GM21723 (cell line): Measurements from ENCODE around the gene GNB5.

Source experiments
- ATAC-seq: cut with Tn5 transposase; IDR thresholded peaks from one replicate; pipeline ENCODE4 v1.9.1; 2021; ENCODE audit warnings: mild to moderate bottlenecking, moderate library complexity; ENCODE audit not compliant: unreplicated experiment

The GNB5 gene

DNA sequence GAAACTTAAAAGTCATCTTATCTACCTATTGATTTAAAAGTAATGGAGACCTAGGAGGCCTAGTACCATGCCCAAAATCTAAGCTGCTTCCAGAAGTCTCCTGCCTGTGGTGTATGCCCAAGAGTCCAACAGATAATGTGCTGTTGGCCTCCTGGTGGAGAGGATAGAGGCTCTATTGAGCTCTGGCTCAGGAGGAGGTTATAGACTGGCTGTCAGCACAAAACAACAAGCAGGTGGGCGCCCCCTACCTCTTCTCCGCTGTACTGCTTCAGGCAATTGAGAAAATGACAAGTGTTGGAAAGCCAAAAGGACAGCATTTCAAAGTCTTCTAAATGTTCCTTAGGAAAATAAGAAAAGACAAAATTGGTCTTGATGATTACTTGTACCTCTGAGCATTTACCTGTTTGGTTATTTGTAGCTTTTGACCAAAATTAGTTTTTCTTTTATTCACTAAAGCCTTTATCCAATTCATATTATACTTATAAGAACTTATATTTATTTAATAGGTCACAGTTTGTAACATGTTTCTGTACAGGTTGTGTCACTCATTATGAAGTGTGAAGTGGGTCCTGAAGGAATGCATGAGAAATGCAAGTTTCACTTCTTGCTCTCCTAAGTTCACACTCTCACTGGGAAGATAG lies 17.2 kb upstream of the GNB5 start:
- ATAC-seq, result peak; percentile 89

- no peak for ATAC-seq
Measured at GRCh38 chr15:52207191-52207590, 16.0 kb upstream of the GNB5 start.

- ATAC-seq, result no peak
Measured at GRCh38 chr15:52206446-52206845, 15.3 kb upstream of the GNB5 start.

GRCh38 chr15:52204657-52205056 lies 13.5 kb upstream of the GNB5 start:
- ATAC-seq, result no peak

GRCh38 chr15:52200831-52201365 lies 9.7 kb upstream of the GNB5 start:
- ATAC-seq, result no peak

DNA sequence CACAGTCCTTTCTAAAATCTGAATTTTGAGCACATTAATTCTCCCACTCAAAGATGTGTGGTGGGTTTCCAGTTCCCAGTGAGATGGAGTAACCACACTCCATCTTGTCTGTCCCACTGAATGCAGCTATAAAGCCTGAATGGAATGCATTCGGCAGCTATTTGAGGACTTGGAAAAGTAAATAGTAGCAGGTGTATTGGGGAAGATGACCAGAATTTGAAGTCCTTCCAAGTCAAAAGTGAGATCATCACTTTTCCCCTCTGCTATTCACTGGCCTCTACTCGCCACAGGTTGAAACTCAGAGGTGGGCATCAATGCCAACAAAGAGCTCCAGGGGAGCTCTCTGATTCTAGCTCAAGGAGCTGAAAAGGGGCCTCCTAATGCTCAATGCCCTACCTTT lies 8.1 kb upstream of the GNB5 start:
- ATAC-seq, result no peak

DNA sequence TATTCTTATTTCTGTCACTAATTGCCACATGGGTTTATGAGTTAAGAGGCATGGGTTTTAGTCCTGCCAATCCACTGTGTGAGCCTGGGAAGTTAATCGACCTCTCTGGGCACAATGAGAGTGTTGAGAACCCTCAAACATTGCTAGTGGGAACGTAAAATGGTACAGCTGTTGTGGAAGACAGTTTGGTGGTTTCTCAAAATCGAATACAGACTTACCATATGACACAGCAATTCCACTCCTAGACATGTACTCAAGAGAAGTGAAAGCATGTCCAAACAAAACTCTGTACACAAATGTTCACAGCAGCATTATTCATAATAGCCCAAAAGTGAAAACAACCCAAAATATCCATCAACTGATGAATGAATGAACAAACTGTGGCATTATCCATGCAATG lies 5.7 kb upstream of the GNB5 start:
- ATAC-seq, result no peak

DNA sequence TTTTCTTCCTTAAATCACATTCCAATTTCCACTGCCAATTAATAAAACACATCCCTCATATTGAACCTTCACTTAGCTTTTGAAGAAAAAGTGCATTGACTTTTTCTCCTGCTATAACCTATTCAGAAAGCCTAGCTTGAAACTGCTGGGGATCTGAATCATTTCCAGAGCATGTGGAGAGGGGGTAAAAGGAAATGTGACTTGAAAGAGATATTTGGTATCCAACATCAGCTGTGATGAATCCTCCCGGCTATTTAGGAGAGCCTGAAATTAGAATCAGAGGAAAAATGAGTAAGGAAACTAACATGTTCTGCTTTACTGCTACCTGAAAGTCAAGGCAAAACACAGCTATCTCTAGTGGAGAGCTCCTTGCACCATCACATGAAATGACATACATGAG lies 2.6 kb upstream of the GNB5 start:
- no peak for ATAC-seq

DNA sequence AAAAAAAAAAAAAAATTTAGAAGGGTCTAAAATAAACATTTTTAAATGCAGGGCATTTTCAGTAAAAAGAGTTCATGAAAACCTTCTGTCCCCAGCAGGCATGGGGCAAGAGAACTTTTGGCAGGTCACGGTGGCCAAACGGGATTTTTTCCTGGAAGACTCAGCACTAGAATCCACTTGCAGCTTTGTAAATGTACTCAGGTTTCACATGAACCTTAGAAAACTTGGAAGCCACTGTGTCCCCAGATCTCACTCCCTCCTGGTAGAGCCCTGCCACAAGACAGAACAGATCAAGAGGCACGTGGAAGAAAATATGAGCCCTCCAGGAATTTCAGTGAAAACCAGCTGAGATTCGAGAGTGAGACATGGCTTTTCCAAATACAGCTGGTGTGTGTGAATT lies 2.1 kb upstream of the GNB5 start:
- ATAC-seq, result no peak

GRCh38 chr15:52186651-52187486 lies 4.3 kb downstream of the GNB5 start:
- ATAC-seq, result no peak

DNA sequence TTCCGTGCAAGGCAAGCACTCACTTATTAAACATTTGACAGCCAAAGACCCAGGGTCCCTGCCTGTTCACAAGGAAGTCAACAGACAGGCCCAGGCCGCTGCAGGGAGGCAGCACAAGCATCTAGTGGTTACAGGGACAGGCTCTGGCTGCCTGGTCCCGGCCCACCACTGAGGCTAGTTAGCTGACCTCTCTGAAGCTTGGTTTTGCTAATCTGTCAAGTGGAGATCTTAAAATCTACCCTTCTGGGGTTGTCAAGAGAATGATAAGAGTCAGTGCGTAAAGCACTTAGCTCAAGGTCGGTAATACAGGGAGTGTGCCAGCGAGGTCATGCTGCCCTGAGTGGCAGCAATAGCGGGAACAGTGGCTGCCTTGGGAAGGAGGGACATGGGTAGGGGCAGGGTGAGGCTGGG lies 6.0 kb downstream of the GNB5 start:
- no peak for ATAC-seq

GRCh38 chr15:52184721-52185120 lies 6.5 kb downstream of the GNB5 start:
- ATAC-seq, result no peak

GRCh38 chr15:52183562-52184173 lies 7.5 kb downstream of the GNB5 start:
- ATAC-seq, result no peak

- no peak for ATAC-seq
Measured at GRCh38 chr15:52181938-52182780, 9.0 kb downstream of the GNB5 start.

GRCh38 chr15:52180851-52181450 lies 10.2 kb downstream of the GNB5 start:
- ATAC-seq, result no peak

DNA sequence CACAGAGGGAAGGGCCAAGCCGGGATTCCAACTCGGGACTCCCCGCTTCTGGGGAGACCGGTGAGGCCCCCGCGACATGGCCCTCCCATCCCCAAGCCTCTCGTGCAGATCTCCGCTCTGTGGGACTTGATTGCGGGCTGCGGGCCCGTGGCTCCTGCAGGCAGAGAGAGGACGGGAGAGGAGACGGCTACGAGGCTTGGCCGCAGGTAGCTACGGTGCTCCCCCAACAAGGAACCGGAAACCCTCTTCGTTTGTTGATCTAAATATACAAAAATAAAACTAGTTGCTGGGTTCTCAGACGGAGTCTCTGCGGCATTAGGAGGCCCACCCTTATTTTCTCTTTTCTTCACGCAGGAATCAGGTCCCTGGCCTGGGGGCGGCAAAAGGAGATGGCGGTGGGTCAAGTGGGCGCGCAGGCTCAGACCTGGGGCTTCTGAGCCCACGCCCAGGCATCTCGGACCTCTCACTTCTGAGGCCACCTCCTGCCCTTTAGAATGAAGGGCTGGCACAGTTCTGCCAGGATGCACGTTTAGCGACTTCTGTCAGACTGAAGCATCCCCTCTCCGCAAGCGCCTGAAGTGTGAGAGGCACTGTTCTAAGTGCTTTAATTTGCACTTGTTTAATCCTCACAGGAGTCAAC lies 10.9 kb downstream of the GNB5 start:
- peak; percentile 44 for ATAC-seq

DNA sequence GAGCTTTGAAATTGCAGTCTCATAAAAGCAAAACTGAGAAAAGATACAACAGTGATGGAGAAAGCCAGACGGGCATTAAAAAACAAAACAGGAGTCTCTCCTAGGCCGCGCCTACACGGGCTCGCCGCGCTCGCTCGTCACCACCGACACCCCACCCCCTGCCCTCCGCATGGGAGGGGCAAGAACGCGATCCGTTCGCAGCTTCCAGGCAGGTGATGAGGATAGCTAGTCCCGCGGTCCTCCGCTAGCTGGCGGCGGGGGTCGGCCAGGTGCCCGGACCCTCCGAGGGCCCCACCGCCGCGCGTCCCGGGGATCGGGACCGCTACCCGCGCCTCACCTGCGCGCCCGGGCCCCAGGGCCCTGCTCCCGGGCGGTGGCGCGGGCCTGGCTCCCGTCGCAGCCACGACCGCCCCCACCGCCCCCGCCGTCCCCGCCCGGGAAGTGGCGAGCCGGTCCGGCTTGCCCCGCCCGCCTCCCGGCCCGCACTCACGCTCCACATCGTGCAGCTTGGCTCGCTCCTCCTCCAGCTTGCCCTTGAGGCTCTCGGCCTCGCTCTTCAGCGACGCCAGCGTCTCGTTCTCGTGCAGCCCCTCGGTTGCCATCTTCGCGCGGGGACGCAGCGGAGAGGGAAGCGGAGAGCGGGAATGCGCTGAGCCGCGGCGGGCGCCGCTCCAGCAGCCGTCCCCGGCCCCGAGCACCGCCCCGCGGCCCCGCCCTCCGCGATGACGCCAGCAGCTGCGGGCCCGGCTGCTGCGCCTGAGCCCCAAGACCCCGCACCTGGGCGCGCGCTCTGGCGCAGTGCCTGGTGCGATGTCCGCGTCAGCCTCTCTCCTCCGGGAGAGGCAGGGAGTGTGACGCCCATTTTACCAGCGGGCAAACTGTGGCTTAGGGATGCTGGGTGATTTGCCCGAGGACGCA lies 11.7 kb downstream of the GNB5 start:
- ATAC-seq, result peak; percentile 83

GRCh38 chr15:52178765-52179164 lies 12.4 kb downstream of the GNB5 start:
- ATAC-seq, result no peak

- no peak for ATAC-seq
Measured at GRCh38 chr15:52172869-52173268, 18.3 kb downstream of the GNB5 start.
